Tibial nerve (tissue), 4 donors: ENCODE results near the gene CYYR1. TPM values are rescaled to one million over a fixed set of nuclear protein-coding genes. Genes with fewer than 3 reads are reported as not detected.

Experiments used
- DNase-seq, 2 donors: peaks; one replicate each; pipeline ENCODE4 v3.0.0-alpha.2; 2019; ENCODE audit warnings: low spot score in 2 of 2
- H3K27ac ChIP-seq, 4 donors: fragments of 200-600 bp; sonication (generic) in 3 of 4; one replicate each; pipeline ENCODE4 v1.5.1; 2017 to 2019; ENCODE audit warnings: mild to moderate bottlenecking in 1 of 4
- H3K27me3 ChIP-seq, 2 donors: fragments of 200-600 bp; sonication (generic) in 1 of 2; one replicate each; pipeline versions ENCODE4 v1.5.1 to v1.6.0; 2017 to 2019
- H3K36me3 ChIP-seq, 3 donors: fragments of 200-600 bp; sonication (generic); one replicate each; pipeline ENCODE4 v1.5.1; 2018 to 2019
- H3K4me1 ChIP-seq, 4 donors: fragments of 200-600 bp; sonication (generic) in 3 of 4; one replicate each; pipeline ENCODE4 v1.5.1; 2017 to 2019
- H3K4me3 ChIP-seq, 4 donors: fragments of 200-600 bp; sonication (generic) in 3 of 4; one replicate each; pipeline ENCODE4 v1.5.1; 2017 to 2019; ENCODE audit warnings: mild to moderate bottlenecking in 1 of 4, moderate library complexity in 1 of 4
- H3K9me3 ChIP-seq, 4 donors: fragments of 200-600 bp; sonication (generic) in 3 of 4; one replicate each; pipeline ENCODE4 v1.5.1; 2017 to 2019
- EP300 ChIP-seq, 2 donors: sonication (generic); formaldehyde crosslinking; IDR thresholded peaks; one replicate each; pipeline ENCODE4 v1.6.1; 2017; ENCODE audit warnings: antibody characterized with exemption in 2 of 2, mild to moderate bottlenecking in 1 of 2
- POLR2A ChIP-seq, 2 donors: fragments of 450-650 bp; IDR thresholded peaks; one replicate each; pipeline ENCODE4 v1.6.1; 2017; ENCODE audit warnings: antibody characterized with exemption in 2 of 2, mild to moderate bottlenecking in 2 of 2, moderate library complexity in 2 of 2
- WGBS, 2 donors: methylation state at CpG; one replicate each; pipeline ENCODE4 v1.1.5; 2018; 5-methylcytosine and 5-hydroxymethylcytosine counted together
- total RNA-seq, 4 donors: library from RNA; depleted of rRNA; stranded (reverse); fragments of >200 nt; gene quantifications; one replicate each; pipeline ENCODE4 v1.1.0, GENCODE V29; 2016
- TF ChIP-seq, protein P1 (sequence below), 5 experiments: fragments of 200-600 bp in 3 of 5; fragments of 450-650 bp in 2 of 5; sonication (generic) in 3 of 5; IDR thresholded peaks; one replicate each; pipeline ENCODE4 v1.5.1; 2016 to 2019; ENCODE audit warnings: antibody characterized with exemption in 5 of 5, mild to moderate bottlenecking in 3 of 5, moderate library complexity in 2 of 5

The CYYR1 gene
- total RNA-seq, 4 donors from 2014 or later: 10.0 to 19.4 (median 14.8) TPM

DNA sequence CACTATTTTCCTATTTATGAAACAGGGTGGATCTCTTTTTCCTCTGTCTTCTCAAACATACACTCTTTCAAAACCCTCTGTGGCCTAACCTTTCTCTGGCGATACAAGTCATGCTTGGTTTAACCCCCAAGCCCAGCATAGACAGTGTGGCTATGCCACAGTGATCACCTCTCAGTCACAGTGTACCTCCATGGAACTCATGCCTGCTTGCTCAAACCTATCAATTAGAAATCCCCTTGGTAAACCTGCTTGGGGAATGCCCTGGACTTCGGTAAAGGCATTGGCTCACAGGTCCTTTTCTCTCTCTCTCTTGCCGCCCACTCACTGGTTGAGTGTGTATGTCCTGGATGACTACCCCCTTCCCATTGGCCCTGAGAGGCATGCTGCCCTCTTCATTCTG lies 147.5 kb downstream of the CYYR1 start:
- no peak for DNase-seq
- no peaks in the 10 kb centered on the region for H3K4me1 ChIP-seq
- no peaks in the 10 kb centered on the region for H3K36me3 ChIP-seq
- no peaks in the 10 kb centered on the region for H3K27me3 ChIP-seq
- no peaks in the 10 kb centered on the region for H3K9me3 ChIP-seq
- TF ChIP-seq, protein P1, sequence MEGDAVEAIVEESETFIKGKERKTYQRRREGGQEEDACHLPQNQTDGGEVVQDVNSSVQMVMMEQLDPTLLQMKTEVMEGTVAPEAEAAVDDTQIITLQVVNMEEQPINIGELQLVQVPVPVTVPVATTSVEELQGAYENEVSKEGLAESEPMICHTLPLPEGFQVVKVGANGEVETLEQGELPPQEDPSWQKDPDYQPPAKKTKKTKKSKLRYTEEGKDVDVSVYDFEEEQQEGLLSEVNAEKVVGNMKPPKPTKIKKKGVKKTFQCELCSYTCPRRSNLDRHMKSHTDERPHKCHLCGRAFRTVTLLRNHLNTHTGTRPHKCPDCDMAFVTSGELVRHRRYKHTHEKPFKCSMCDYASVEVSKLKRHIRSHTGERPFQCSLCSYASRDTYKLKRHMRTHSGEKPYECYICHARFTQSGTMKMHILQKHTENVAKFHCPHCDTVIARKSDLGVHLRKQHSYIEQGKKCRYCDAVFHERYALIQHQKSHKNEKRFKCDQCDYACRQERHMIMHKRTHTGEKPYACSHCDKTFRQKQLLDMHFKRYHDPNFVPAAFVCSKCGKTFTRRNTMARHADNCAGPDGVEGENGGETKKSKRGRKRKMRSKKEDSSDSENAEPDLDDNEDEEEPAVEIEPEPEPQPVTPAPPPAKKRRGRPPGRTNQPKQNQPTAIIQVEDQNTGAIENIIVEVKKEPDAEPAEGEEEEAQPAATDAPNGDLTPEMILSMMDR (IDR thresholded peaks at IDR 0.05): no peak
- no peak for TF ChIP-seq EP300 (IDR thresholded peaks at IDR 0.05)
- TF ChIP-seq POLR2A (IDR thresholded peaks at IDR 0.05): no peak
- no peak overlapping the region for H3K27ac ChIP-seq
- H3K4me3 ChIP-seq: no peak overlapping the region
- WGBS, 2 donors: 91 to 99% methylated on average over 3 of the region's 3 CpGs

DNA sequence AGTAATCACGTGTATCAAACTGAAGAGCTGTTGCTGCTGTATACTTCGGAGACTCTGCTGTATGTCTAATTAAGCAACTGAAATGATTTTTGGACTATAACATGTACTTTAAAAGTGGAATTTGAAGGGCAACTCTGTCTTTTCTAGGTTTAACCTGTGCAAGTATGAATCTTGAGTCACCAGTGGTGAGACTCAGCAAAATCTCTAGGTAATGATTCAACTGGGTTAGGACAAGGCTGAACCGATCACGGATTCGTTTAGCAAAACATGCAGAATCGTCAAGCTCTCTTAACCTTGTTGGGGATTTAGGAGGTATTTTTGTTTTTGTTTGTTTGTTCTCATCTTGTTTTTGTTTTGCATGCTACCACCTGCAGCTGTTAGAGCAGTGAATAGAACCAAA lies 149.6 kb downstream of the CYYR1 start:
- Histone ChIP-seq H3K27ac (no peak overlapping the region), H3K4me3 (no peak overlapping the region), H3K4me1 (no peaks in the 10 kb centered on the region), H3K27me3 (no peaks in the 10 kb centered on the region), H3K36me3 (no peaks in the 10 kb centered on the region), H3K9me3 (no peaks in the 10 kb centered on the region)
- no peak for DNase-seq
- 75% methylated on average over 6 of the region's 6 CpGs for WGBS, 2 donors
- TF ChIP-seq, protein P1 (IDR thresholded peaks at IDR 0.05): no peak
- TF ChIP-seq EP300 (IDR thresholded peaks at IDR 0.05) (no peak), POLR2A (IDR thresholded peaks at IDR 0.05) (no peak)

DNA sequence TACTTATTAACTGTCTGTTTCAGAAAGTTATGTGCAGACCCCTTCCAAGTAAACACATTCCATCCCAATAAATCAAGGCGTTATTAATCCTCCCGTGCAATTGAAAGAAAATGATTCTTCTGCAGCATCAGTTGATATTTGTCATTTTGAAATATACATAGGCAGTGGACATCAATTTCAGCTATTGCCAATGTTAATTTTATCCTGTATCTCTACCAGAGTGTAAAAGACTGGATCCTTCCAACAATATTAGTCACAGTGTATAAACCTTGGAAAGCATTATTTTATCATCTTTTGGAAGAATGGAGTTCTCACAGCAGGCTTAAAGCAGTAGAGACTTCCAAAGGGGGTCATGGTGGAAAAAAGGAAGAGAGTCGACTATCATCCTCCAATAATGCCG lies 150.4 kb downstream of the CYYR1 start:
- 84 to 86% methylated on average over 4 of the region's 4 CpGs for WGBS, 2 donors
- TF ChIP-seq, protein P1 (IDR thresholded peaks at IDR 0.05): no peak
- TF ChIP-seq EP300 (IDR thresholded peaks at IDR 0.05) (no peak), POLR2A (IDR thresholded peaks at IDR 0.05) (no peak)
- H3K27me3 ChIP-seq: no peaks in the 10 kb centered on the region
- no peak overlapping the region for H3K4me3 ChIP-seq
- H3K9me3 ChIP-seq: no peaks in the 10 kb centered on the region
- no peak overlapping the region for H3K27ac ChIP-seq
- H3K36me3 ChIP-seq: no peaks in the 10 kb centered on the region
- H3K4me1 ChIP-seq: no peaks in the 10 kb centered on the region
- DNase-seq: no peak

DNA sequence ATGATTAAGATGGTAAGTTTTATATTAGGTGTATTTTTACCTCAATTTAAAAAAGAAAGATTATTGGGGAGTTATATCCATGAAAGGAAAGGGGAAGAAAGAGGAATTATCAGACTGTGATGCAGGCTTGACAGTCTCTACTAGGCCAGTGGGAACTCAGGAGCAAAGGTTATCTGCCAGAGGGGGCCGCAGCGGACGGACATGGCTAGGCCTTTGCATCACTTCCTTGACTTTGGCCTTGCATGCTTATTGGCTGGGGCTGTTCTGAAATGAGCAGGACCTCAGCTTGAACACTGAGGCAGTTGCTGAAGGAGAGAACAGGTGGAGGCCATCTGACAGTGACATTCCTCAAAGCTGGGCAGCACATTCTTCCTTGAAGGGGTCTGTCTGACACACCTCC lies 150.9 kb downstream of the CYYR1 start:
- Histone ChIP-seq H3K36me3 (no peaks in the 10 kb centered on the region), H3K27me3 (no peaks in the 10 kb centered on the region)
- TF ChIP-seq, protein P1 (IDR thresholded peaks at IDR 0.05): no peak
- no peak for TF ChIP-seq POLR2A (IDR thresholded peaks at IDR 0.05)
- no peak for TF ChIP-seq EP300 (IDR thresholded peaks at IDR 0.05)

DNA sequence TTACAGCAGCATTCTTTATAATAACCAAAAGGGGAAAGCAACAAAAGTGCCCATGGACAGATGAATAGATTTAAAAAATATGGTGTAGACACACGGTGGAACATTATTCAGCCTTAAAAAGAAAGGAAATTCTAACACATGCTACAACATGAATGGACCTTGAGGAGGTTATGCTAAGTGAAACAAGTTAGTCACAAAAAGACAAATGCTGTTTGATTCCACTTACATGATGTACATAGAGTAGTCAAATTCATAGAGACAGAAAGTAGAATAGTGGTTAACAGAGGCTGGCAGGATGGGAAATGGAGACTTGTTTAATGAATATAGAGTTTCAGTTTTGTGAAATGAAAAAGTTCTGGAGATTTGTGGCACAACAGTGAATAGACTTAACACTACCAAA lies 151.4 kb downstream of the CYYR1 start:
- no peak overlapping the region for H3K4me3 ChIP-seq
- H3K27me3 ChIP-seq: no peaks in the 10 kb centered on the region
- DNase-seq: no peak
- no peak for TF ChIP-seq POLR2A (IDR thresholded peaks at IDR 0.05)
- no peak for TF ChIP-seq EP300 (IDR thresholded peaks at IDR 0.05)
- TF ChIP-seq, protein P1 (IDR thresholded peaks at IDR 0.05): no peak
- H3K4me1 ChIP-seq: no peaks in the 10 kb centered on the region
- H3K27ac ChIP-seq: no peak overlapping the region
- 83 to 95% methylated on average over 1 of the region's 1 CpG for WGBS, 2 donors
- no peaks in the 10 kb centered on the region for H3K9me3 ChIP-seq
- H3K36me3 ChIP-seq: no peaks in the 10 kb centered on the region

More for the DNA sequence above, 150.9 kb downstream of the CYYR1 start:
- Histone ChIP-seq H3K9me3 (no peaks in the 10 kb centered on the region), H3K4me3 (no peak overlapping the region), H3K27ac (no peak overlapping the region), H3K4me1 (no peaks in the 10 kb centered on the region)
- DNase-seq: no peak
- WGBS, 2 donors: 79 to 87% methylated on average over 3 of the region's 3 CpGs
